ENCODE results near the gene SBF2.
"Not testable (repeated sequence)": the region's sequence is repeated elsewhere in the genome, so short reads cannot be mapped to it uniquely, and the experiment has no call there.

The SBF2 gene

GRCh38 chr11:9747229-9747628, 546.8 kb downstream of the SBF2 start:
- no peak for DNase-seq (ENCODE audit: low read depth)

DNA sequence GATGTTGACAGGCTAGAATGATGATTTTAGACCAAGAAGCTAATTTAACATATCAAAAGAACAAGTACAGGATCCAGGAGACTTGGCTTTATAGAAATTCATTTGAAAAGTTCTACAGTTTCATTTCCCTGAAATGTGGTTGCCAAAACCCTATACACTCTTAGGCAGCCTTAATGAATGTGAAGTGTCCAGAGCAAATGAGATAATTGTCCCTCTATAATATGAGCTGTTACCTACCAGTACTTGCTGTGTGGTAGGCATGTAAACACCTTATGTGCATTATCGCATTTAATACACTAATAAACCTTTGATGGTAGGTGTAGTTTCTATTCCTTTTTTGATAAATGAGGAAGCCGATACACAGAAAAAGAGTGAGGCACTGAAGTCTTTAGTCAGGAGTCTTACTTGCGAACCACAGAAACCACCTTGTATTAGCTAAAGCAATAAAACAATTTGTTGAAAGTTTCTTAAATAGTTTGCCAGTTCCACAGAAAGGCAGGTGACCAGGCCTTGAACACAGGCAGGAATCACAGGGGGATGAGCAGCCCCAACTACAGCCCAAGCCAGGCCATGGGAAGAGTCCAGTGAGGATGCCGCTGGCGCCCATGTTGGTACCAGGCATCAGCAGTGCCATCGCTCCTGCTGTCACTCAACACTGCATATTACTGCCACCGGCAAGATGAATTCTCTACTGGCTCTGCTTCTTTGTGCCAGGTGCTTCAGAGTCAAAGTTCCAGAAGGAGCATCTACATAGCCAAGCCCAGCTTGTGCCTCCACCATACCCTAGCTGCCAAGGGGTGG, 548.4 kb downstream of the SBF2 start:
- no peak for DNase-seq (ENCODE audit: low read depth)

GRCh38 chr11:9743512-9743911, 550.5 kb downstream of the SBF2 start:
- DNase-seq (ENCODE audit: low read depth): not testable (repeated sequence)

DNA sequence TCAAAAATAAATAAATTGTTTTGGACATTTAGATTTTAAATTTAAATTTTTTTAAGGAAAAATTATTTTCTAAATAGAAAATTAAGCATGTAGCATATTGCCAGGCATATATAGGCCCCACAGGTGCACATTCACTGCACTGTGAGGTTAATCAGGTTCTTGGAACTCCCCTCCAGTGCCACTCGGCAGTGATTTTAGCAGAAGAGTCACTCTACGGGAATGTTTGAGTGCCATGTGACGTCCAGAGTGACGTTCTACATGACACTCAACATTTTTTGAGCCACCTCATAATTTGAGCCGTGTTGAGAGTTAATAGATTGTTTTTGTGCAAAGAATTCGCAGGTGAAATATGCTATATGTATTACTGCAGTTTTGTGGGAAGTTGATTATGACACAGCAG, 552.8 kb downstream of the SBF2 start:
- no peak for DNase-seq (ENCODE audit: low read depth)

- DNase-seq (ENCODE audit: low read depth): no peak
These were observed 553.7 kb downstream of the SBF2 start for GRCh38 chr11:9740202-9740883.

GRCh38 chr11:9739123-9739900, 554.7 kb downstream of the SBF2 start:
- DNase-seq (ENCODE audit: low read depth): no peak

DNA sequence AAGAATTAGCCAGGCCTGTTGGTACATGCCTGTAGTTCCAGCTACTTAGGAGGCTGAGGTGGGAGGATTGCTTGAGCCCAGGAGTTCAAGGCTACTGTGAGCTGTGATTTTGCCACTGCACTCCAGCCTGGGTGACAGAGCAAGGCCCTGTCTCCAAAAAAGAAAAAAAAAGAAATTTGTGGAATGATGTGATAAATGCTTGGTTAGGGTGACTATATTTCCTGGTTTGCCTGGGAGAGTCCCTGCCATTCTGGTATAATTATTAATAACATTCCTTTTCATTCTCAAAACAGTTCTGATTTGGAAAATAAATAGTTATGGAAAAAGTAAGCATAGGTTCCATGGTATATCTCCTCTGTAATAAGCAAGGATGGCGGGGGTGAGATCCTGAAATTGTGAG, 555.3 kb downstream of the SBF2 start:
- no peak for DNase-seq (ENCODE audit: low read depth)

DNA sequence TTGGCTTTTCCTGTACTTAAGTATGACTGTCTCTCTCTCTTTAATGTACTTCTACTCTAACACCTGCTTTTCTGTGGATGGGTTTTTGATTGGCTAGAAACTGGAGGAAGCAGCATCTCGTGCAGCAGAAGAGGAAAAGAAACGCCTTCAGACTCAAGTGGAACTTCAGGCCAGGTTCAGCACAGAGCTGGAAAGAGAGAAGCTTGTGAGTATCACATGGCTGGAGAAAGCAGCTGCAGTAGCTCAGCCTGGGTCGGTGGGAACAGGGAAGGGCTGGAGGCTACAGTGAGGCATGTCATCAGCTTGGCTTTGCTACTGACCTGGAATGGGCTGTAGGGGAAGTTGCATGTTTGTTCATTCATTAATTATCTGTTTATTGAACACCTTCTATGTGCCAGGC, 555.9 kb downstream of the SBF2 start:
- no peak for DNase-seq (ENCODE audit: low read depth)

DNA sequence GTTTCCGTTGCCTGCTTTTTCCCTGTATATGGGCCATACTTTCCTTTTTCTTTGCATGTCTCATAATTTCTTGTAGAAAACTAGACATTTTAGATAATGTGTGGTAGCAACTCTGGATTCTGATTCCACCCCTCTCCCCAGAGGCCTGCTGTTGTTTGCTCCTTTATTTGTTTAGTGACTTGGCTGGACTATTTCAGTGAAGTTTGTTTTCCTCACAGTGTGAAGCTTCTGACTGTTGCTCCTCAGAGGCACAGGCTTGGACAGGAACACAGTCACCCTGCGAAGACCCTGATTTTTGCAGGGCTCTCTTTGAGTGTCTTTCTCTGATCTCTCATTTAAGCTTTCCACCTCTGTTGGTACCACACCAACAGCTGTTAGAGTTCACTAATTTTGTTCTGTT, 557.7 kb downstream of the SBF2 start:
- no peak for DNase-seq (ENCODE audit: low read depth)

DNA sequence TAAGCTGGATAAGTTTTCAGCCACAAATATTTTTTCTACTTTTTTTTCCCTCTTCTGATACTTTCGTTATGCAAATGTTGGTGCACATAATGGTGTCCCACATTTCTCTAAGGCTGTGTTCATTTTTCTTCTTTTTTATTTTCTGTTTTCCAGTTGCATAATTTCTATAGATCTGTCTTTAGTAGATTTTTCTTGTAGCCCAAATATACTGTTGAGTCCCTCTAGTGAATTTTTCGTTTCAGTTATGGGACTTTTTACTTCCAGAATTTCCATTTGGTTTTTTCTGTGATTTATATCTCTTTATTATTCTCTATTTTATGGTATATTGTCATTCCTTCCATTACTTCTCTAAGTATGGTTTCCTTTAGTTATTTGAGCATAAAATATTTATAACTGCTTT, 558.1 kb downstream of the SBF2 start:
- no peak for DNase-seq (ENCODE audit: low read depth)

DNA sequence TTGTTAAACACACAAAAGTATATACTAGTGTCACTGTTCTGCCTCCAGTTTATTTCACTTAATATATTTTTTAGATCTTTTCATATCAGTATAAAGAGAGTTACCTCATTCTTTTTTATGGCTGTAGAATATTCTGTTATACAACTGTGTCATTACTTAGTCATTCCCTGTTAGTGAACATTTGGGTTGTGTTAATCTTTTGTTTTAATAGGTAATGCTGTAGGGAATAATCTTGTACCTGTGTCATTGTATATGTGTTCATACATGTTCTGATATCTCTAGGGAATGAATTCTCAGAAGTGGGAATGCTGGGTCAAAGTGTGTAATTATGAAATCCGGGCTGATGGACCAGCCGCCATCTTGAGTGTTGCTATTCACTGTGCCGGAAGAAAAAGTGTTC, 558.8 kb downstream of the SBF2 start:
- no peak for DNase-seq (ENCODE audit: low read depth)

DNA sequence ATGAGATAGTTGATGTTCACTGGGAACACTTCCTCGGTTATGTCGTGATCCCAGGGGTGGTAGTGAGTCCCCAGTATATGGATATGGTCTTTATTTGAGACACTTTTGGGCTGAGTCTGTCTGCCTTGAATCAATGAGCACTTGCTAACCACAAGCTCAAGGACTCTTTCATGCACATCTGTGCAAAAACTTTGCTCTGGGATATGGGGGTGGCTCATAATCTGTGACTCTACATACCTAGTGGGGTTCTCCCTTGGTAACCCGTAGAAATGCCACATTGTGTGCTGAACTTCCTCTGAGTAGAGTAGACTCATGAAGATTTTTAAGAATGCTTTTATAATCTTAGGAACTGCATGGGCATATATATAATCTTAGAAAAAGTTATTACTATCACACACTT, 560.8 kb downstream of the SBF2 start:
- no peak for DNase-seq (ENCODE audit: low read depth)

- no peak for DNase-seq (ENCODE audit: low read depth)
These were observed 561.6 kb downstream of the SBF2 start for GRCh38 chr11:9732453-9732852.

DNA sequence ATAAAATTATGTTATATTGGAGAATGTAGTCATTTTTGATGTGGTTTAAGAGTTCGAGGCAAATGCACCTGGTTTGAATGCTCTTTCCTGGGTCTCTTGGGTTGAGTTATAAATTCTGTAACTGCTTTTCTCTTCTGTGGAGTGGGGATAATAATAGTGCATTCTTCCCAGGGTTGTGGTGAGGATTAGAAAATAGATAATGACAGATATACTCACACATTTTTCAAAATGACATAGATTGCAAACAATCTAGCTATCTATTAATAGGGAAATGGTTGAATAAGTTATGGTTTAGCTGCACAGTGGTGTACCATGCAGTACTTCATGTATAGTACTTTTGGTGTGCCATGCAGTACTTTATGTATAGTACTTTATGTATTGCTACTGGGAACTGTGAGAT, 562.8 kb downstream of the SBF2 start:
- no peak for DNase-seq (ENCODE audit: low read depth)

All from activated T-cell treated with anti-CD3 and anti-CD28 coated beads for 24 hours (primary cell).